GM19467 (cell line): ENCODE results near the gene CCDC71.

Experiments used
- ATAC-seq: cut with Tn5 transposase; IDR thresholded peaks from one replicate; pipeline ENCODE4 v1.9.1; 2021; ENCODE audit warnings: mild to moderate bottlenecking, moderate library complexity; ENCODE audit not compliant: unreplicated experiment

CCDC71 gene

DNA sequence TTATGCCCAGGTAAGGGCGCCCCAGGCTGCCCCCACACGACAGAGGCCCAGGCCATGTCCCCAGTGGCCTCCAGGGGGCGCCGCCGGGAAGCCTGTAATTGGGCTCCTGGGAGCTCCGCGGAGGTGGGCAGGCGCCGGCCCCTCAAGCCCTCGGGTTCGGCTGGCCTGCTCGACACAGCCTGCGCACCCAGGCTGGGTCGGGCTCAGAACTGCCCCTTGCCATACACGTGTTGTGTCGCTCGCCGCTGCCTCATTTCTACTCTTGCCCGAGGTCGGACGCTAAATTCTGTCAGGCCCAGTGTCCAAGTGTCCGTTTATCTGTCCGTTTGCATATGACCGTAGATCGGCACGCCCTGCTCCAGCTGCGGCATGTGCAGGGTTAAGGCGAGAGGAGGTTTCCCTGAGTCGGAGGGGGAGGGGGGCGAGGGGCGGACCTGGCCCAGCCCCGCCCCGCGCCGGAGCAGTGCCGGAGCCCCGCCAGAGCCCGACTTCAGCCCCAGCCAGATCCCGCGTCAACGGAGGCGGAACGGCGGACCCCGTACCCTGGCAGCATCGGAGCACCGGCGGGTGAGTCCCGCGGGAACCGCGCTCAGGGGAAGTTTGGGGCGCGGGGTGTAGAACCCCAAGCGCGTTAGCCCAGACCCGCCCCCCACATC is 5.1 kb upstream of the CCDC71 start, which contains the start of gene KLHDC8B:
TSS of gene KLHDC8B (plus strand) at position 480 of the 656 bp plus-strand sequence. CDS start 1,172 bp downstream, outside the sequence.
- ATAC-seq: peak; percentile 44

GRCh38 chr3:49170744-49171118 is 4.6 kb upstream of the CCDC71 start:
- ATAC-seq: no peak

- no peak for ATAC-seq
These were observed 823 bp upstream of the CCDC71 start for GRCh38 chr3:49166752-49167556.

- no peak for ATAC-seq
These were observed 979 bp downstream of the CCDC71 start for GRCh38 chr3:49164983-49165720.

DNA sequence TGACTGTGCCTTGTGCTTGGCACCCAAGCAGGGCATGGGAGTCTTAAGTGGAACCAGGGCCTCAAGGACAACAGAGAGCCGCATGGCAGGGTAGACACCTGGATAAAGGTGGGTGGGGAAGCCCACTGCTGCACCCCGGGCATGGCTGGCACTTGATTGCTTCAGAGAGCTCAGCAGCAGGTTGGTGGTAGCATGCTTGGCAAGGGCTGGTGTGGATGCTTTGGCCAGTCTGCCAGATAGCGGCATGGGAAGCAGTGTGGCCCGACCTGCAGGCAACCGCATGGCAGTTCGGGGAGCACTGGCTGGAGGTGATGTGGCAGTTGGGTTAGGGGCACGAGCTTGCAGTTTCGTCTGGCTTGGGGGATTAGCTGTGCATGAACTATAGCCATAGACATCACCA is 2.5 kb downstream of the CCDC71 start:
- ATAC-seq: no peak

- ATAC-seq: no peak
These were observed 3.2 kb downstream of the CCDC71 start for GRCh38 chr3:49162751-49163419.

GRCh38 chr3:49161808-49162530 is 4.2 kb downstream of the CCDC71 start:
- no peak for ATAC-seq

DNA sequence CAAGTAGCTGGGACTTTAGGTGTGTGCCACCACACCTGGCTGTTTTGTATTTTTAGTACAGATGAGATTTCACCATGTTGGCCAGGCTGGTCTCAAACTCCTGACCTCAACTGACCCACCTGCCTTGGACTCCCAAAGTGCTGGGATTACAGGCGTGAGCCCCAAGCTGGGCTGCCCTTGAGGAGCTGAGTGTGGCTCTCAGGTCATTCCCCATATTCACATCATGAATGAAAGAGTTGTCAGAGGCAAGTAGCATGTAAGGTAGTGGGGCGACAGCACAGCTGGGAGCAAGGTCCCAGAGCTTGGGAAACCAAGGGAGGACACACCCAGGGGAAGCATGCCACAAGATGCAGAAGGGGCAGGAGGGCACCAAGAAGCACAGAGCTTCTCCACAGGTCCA is 4.9 kb downstream of the CCDC71 start:
- no peak for ATAC-seq

DNA sequence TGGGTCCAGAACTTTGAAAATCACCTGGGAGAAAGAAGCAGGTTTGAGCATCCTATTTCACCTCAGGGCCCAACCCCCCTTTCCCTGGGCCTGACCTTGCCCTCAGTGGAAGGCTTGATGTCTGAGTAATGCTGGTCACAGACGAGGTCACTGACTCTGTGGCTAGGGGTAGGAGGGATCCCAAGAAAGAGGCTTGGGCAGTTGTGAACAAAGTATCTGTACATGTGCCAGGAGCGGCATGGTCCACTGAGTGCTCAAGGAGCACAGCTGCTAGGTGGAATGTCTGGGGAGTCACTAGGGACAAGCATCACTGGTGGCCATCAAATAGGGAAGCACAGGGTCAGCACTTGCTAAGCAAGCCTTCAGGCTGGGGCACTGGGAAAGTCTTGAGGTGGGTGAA is 7.3 kb downstream of the CCDC71 start:
- ATAC-seq: no peak

GRCh38 chr3:49158103-49158709 is 7.9 kb downstream of the CCDC71 start:
- no peak for ATAC-seq

DNA sequence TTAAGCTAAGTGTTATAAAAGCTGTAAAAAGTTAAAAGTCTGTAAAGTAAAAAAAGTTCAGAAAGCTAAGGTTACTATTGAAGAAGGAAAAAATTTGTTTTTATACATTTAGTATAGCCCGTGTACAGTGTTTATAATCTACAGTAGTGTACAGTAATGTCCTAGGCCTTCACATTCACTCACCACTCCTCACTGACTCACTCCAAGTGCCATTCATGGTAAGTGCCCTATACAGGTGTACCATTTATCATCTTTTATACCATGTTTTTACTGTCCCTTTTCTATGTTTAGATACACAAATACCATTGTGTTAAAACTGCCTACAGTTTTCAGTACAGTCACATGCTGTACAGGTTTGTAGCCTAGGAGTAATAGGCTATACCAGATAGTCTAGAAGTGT is 8.8 kb downstream of the CCDC71 start:
- no peak for ATAC-seq

- no peak for ATAC-seq
These were observed 12.7 kb downstream of the CCDC71 start for GRCh38 chr3:49153349-49153912.

DNA sequence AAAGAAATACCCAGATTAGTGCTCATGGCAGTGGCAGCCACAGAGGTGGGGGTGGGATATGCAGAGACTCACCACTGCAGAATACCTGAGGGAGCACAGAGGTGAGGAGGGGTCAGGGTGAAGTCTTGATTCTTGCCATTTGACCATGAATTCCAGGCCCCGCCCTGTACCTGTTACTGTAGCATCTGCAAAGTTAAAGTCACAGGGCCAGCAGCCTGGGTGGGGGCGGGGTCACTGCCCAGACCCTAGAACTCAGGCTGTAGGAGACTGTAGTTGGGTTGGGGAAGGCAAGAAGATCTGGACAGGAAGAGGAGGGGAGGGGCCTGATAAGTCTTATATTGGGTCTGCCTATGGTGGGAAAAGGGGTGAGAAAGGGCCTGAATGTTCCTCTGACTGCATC is 14.5 kb downstream of the CCDC71 start:
- ATAC-seq: no peak

- no peak for ATAC-seq
These were observed 18.0 kb downstream of the CCDC71 start for GRCh38 chr3:49148159-49148558.

DNA sequence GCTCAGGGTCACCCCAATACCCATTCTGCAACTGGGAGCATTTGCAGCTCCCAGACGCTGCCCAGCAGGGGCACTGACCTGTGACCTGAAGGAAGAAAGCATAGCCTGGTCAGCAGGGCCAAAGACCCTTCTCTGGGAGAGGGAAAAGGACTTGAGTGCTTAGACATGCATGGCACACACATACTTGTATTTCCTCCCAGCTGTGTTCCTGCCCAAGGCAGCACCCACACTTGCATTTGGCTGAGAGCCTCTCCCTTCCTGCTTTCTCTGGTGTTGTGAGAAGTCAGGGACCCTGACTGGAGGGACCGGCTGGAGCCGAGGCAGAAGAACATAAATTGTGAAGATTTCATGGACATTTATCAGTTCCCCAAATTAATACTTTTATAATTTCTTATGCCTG is 26.1 kb downstream of the CCDC71 start:
- ATAC-seq: no peak

DNA sequence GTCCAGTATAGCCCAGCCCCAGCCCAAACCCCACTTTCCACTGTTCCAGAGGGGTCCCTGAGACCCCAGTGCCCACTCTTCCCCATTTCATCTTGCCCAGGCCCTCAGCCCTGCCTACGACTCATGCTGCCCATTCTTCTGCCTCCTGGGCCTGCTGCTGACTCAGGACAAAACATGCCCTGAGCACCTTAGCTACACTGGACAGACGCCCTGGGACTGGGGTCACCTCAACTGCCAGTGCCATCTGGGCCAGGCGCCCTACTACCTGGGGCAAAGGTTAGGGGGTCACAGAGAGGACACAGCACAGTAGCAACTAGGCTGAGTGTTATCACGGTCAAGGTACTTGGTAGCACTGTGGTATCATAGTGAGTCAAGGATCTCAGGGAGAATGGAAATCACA is 30.6 kb downstream of the CCDC71 start:
- ATAC-seq: no peak

DNA sequence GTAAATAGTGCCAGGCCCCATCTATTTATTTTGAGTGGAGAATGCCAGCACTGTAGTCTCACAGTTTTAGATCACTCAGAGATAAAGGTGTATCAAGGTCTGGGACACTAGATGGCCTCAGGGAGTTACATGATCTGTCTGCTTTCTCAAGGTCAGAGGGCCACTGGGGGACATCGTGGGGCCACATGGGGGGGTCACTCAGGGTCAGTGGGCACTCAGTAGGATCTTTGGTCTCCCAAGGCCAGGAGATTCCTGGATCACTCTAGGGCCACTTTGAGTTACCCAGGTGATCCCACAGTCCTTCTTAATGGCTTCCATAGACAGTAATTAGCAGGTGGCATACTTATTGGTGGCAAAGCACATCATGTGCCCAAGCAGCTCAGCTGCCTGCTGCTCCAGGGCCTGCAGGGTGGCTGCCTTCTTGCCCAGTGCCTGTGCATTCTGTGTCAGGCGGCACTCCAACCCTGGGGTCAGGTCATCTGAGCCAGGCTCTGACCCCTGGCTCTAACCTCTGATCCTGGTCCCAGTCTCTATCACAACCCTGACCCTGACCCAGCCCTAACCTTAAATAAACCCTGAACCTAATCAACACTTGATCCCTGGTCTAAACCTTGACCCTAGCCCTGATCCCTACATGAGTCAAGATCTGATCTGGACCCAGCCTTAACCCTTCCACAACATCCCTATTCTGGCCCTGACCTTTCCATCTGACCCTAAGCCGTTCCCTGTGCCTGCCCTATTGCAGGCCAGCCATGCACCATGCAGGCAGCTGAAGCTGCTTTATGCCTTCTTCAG is 31.5 kb downstream of the CCDC71 start:
- ATAC-seq: no peak

- ATAC-seq: no peak
These were observed 32.7 kb downstream of the CCDC71 start for GRCh38 chr3:49133226-49133951.
